GM12878 (cell line): ENCODE measurements around the gene WNT9A. TPM values are rescaled to one million over a fixed set of nuclear protein-coding genes. Genes with fewer than 3 reads are reported as not detected.
"Not testable (repeated sequence)": the region's sequence is repeated elsewhere in the genome, so short reads cannot be mapped to it uniquely, and the experiment has no call there.

Source experiments
- ATAC-seq: fragments of 200-7000 bp; cut with Tn5 transposase; 3 replicates; pipeline ENCODE4 v1.9.1; 2020; ENCODE audit warnings: mild to moderate bottlenecking, moderate library complexity
- BruUV-seq: library from RNA; stranded (reverse); fragments of 400-500 nt; replicated peaks from 2 replicates; lab custom pipeline; 2021; lab: Mats Ljungman, UMichigan
- CTCF ChIA-PET: fragments of 300-600 bp; sonication (Branson Sonifier 250); formaldehyde crosslinking; extraction: SDS; loops from one replicate; lab custom pipeline; 2021; ENCODE audit warnings: inconsistent platforms; lab: Yijun Ruan, JAX
- POLR2A ChIA-PET: fragments of 350-600 bp; formaldehyde crosslinking; extraction: SDS; loops from one replicate; lab custom pipeline; 2021; ENCODE audit warnings: inconsistent platforms; lab: Charles Lee
- RAD21 ChIA-PET: fragments of 300-600 bp; sonication (Branson Sonifier 250); formaldehyde crosslinking; loops from one replicate; lab custom pipeline; 2023; ENCODE audit warnings: antibody characterized with exemption; ENCODE audit not compliant: unreplicated experiment; lab: Charles Lee
- SMC1A ChIA-PET: fragments of 300-600 bp; sonication (Branson Sonifier 250); formaldehyde crosslinking; loops from one replicate; lab custom pipeline; 2023; ENCODE audit not compliant: unreplicated experiment, uncharacterized antibody; lab: Charles Lee
- DNase-seq: peaks from one replicate; pipeline ENCODE4 v3.0.0-alpha.2; 2011; ENCODE audit warnings: low read depth, low spot score
- FAIRE-seq: peaks from 3 replicates; lab custom pipeline; 2011; peaks lifted over from hg19 to GRCh38; lab: Jason Lieb, UNC
- H2AFZ ChIP-seq: 2 replicates; pipeline ENCODE4 v1.6.0; 2011; ENCODE audit warnings: low read depth, low read length, control low read depth; ENCODE audit not compliant: control insufficient read depth
- H3K27ac ChIP-seq: 2 replicates; pipeline ENCODE4 v1.5.1; 2011; ENCODE audit warnings: control low read depth; ENCODE audit not compliant: control insufficient read depth, insufficient read depth
- H3K27me3 ChIP-seq, 2 experiments: replicated peaks in 1 of 2; 2 replicates each; pipeline versions ENCODE4 v1.6.0 to v1.6.1; 2011; ENCODE audit warnings: low read length in 1 of 2; ENCODE audit not compliant: control insufficient read depth in 2 of 2, insufficient read depth in 2 of 2
- H3K36me3 ChIP-seq, 2 experiments: 2 replicates each; pipeline ENCODE4 v1.5.1; 2011; ENCODE audit warnings: low read length in 1 of 2; ENCODE audit not compliant: control insufficient read depth in 2 of 2, insufficient read depth in 2 of 2
- H3K4me1 ChIP-seq: 2 replicates; pipeline ENCODE4 v1.6.1; 2011; ENCODE audit warnings: mild to moderate bottlenecking, low read length, moderate library complexity, mixed read lengths; ENCODE audit not compliant: control insufficient read depth, insufficient read depth
- H3K4me2 ChIP-seq: 2 replicates; pipeline ENCODE4 v1.6.0; 2011; ENCODE audit warnings: control low read depth; ENCODE audit not compliant: control insufficient read depth, insufficient read depth
- H3K4me3 ChIP-seq: fragments of 200-600 bp; sonication (generic); 2 replicates; pipeline ENCODE4 v1.5.1; 2016
- H3K79me2 ChIP-seq: 2 replicates; pipeline ENCODE4 v1.6.0; 2011; ENCODE audit warnings: low read length; ENCODE audit not compliant: control insufficient read depth, insufficient read depth
- H3K9ac ChIP-seq: 2 replicates; pipeline ENCODE4 v1.8.0; 2011; ENCODE audit warnings: low read length, control low read depth, mixed read lengths; ENCODE audit not compliant: control insufficient read depth, insufficient read depth
- H3K9me3 ChIP-seq: replicated peaks from 3 replicates; pipeline ENCODE4 v1.5.1; 2011; ENCODE audit warnings: mild to moderate bottlenecking, low read length; ENCODE audit not compliant: control insufficient read depth, insufficient read depth
- H4K20me1 ChIP-seq: 2 replicates; pipeline ENCODE4 v1.6.0; 2011; ENCODE audit not compliant: control insufficient read depth, insufficient read depth
- WGBS: methylation state at CpG from one replicate; pipeline ENCODE4 v1.1.6; 2016; ENCODE audit warnings: low lambda C conversion rate; ENCODE audit not compliant: insufficient replicate concordance, insufficient coverage; ENCODE audit errors: missing lambda C conversion rate; 5-methylcytosine and 5-hydroxymethylcytosine counted together
- in situ Hi-C: fragments of 300-500 bp; cut with MboI; formaldehyde crosslinking; loops from 9 replicates; pipeline ENCODE4 v1.14.3; 2018; ENCODE audit warnings: mixed read lengths
- intact Hi-C: fragments of 100-400 bp; cut with micrococcal nuclease; formaldehyde crosslinking; loops from one replicate; pipeline ENCODE4 v1.14.2; 2022; ENCODE audit not compliant: unreplicated experiment
- polyA plus RNA-seq, 11 experiments: library from polyadenylated mRNA; depleted of rRNA in 4 of 11; unstranded in 6 of 11; stranded (reverse) in 5 of 11; fragments of >200 nt; fragmentation: Nextera tagmentation in 4 of 11; fragmentation: Illumina TruSeq in 1 of 11; extraction: Ambion mirVana in 4 of 11; extraction: Trizol in 1 of 11; gene quantifications; 1 replicate in 1 of 11; 2 replicates in 10 of 11; pipeline versions ENCODE4 v1.2.1 to v1.2.3, GENCODE V29; 2011 to 2016; ENCODE audit warnings: inconsistent platforms in 2 of 11, missing spikeins in 2 of 11, low read depth in 1 of 11
- total RNA-seq, 4 experiments: library from RNA; depleted of rRNA in 3 of 4; stranded (reverse); fragments of >200 nt in 3 of 4; fragmentation: Illumina TruSeq in 1 of 4; extraction: Trizol in 1 of 4; gene quantifications; 2 replicates each; pipeline versions ENCODE4 v1.2.1 to v1.2.3, GENCODE V29; 2013 to 2021

Gene WNT9A
- total and polyA plus RNA-seq, 10 of the 15 experiments (the other 5 are each of a cell fraction or from before 2014, with no cell fraction given), result not detected

DNA sequence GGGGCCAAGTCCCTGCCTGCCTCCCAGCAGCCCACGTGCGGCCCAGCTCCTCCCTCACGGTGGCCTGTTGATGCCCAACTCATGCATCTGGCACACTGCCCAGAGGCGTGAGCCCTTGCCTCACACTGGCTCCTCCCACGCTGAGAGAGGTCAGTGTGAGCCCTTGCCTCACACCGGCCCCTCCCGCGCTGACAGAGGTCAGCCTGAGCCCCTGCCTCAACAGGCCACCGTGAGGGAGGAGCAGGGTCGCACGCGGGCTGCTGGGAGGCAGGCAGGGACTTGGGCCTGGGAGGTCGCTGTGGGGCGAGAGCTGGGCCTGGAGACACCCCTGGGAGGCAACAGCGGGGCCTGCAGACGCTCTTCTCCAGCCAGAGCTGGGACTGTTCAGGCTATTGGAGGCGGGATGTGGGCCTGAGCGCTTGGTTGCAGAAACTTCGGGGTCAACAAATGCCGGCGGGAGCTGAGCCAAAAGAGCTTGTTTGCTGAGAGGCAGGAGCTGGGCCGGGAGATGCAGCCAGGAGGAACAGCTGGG is 25.2 kb upstream of the WNT9A start:
- H3K4me2 ChIP-seq, H2AFZ ChIP-seq, ATAC-seq, H3K9me3 ChIP-seq, H3K9ac ChIP-seq, DNase-seq, BruUV-seq, H3K4me3 ChIP-seq, intact Hi-C loops, H4K20me1 ChIP-seq, H3K27me3 ChIP-seq, RAD21 ChIA-PET, in situ Hi-C loops, CTCF ChIA-PET, POLR2A ChIA-PET, H3K36me3 ChIP-seq, H3K4me1 ChIP-seq, H3K27ac ChIP-seq, SMC1A ChIA-PET, H3K79me2 ChIP-seq, FAIRE-seq: not testable (repeated sequence)
- 48% methylated on average over 20 of the region's 22 CpGs for WGBS

DNA sequence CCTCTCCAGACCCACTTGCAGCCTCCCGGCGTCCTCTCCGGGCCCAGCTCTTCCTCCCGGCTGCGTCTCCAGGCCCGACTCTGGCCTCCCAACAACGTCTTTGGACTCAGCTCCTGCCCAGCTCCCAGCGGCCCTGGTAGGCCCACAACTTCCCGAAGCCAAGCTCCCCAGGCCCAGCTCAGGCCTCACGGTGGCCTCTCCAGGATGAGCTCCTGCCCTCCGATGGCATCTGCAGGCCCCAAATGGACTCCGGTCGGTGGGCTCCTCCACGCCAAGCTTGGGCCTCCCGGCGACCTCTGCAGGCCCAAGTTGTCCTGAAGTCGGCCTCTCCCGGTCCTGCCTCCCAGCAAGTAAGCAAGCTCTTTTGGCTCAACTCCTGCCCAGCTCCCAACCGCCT is 24.5 kb upstream of the WNT9A start:
- not testable (repeated sequence) for H4K20me1 ChIP-seq

DNA sequence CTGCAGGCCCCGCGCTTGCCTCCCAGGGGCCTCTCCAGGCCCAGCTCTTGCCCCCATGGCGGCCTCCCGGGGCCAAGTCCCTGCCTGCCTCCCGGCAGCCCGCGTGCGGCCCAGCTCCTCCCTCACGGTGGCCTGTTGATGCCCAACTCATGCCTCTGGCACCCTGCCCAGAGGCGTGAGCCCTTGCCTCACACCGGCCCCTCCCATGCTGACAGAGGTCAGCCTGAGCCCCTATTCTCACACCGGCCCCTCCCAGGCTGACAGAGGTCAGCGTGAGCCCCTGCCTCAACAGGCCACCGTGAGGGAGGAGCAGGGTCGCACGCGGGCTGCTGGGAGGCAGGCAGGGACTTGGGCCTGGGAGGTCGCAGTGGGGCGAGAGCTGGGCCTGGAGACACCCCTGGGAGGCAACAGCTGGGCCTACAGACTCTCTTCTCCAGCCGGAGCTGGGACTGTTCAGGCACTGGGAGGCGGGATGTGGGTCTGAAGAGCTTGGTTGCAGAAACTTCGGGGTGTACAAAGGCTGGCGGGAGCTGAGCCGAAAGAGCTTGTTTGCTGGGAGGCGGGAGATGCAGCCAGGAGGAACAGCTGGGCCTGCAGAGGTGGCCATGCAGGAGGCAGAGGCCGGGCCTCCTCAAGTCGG is 24.0 kb upstream of the WNT9A start:
- H3K27me3 ChIP-seq, H2AFZ ChIP-seq, intact Hi-C loops, H3K36me3 ChIP-seq, BruUV-seq, FAIRE-seq, DNase-seq, H3K9me3 ChIP-seq, H3K4me3 ChIP-seq, H3K4me2 ChIP-seq, in situ Hi-C loops, H4K20me1 ChIP-seq, RAD21 ChIA-PET, H3K9ac ChIP-seq, H3K4me1 ChIP-seq, H3K27ac ChIP-seq, CTCF ChIA-PET, H3K79me2 ChIP-seq, ATAC-seq, POLR2A ChIA-PET: not testable (repeated sequence)
- SMC1A ChIA-PET, result interaction anchor here (0.6 kb wide), 1 partner anchor 209 kb away, joined by 3 read pairs; no protein-coding TSS in a partner anchor
- 73% methylated on average over 25 of the region's 27 CpGs for WGBS

More for the DNA sequence above, 24.5 kb upstream of the WNT9A start:
- in situ Hi-C loops, CTCF ChIA-PET, H3K36me3 ChIP-seq, ATAC-seq, H2AFZ ChIP-seq, intact Hi-C loops, H3K4me2 ChIP-seq, RAD21 ChIA-PET, DNase-seq, H3K4me1 ChIP-seq, H3K9me3 ChIP-seq, H3K9ac ChIP-seq, FAIRE-seq, H3K4me3 ChIP-seq, SMC1A ChIA-PET, H3K27me3 ChIP-seq, H3K27ac ChIP-seq, BruUV-seq, POLR2A ChIA-PET, H3K79me2 ChIP-seq: not testable (repeated sequence)
- WGBS, result 56% methylated on average over 12 of the region's 19 CpGs

DNA sequence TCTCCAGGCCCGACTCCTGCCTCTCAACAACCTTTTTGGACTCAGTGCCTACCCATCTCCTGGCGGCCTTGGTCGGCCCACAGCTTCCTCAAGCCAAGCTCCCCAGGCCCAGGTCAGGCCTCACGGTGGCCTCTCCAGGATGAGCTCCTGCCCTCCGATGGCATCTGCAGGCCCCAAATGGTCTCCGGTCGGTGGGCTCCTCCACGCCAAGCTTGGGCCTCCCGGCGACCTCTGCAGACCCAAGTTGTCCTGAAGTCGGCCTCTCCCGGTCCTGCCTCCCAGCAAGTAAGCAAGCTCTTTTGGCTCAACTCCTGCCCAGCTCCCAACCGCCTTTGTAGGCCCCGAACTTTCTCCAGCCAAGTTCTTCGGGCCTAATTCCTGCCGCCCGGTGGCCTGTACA is 23.5 kb upstream of the WNT9A start:
- H3K9me3 ChIP-seq, BruUV-seq, H3K36me3 ChIP-seq, H2AFZ ChIP-seq, RAD21 ChIA-PET, H3K27me3 ChIP-seq, DNase-seq, CTCF ChIA-PET, in situ Hi-C loops, H4K20me1 ChIP-seq, SMC1A ChIA-PET, H3K9ac ChIP-seq, ATAC-seq, H3K27ac ChIP-seq, H3K4me2 ChIP-seq, POLR2A ChIA-PET, FAIRE-seq, H3K4me3 ChIP-seq, intact Hi-C loops, H3K4me1 ChIP-seq, H3K79me2 ChIP-seq: not testable (repeated sequence)
- WGBS, result 74% methylated on average over 9 of the region's 17 CpGs
